ENCODE results near the gene PGK1. TPM values are rescaled to one million over a fixed set of nuclear protein-coding genes. Genes with fewer than 3 reads are reported as not detected.
"Not testable (repeated sequence)": the region's sequence is repeated elsewhere in the genome, so short reads cannot be mapped to it uniquely, and the experiment has no call there.

PGK1 gene
- total and polyA plus RNA-seq, 2 donors (not counting 1 experiment from before 2014, with no cell fraction given): 141 to 636 TPM

DNA sequence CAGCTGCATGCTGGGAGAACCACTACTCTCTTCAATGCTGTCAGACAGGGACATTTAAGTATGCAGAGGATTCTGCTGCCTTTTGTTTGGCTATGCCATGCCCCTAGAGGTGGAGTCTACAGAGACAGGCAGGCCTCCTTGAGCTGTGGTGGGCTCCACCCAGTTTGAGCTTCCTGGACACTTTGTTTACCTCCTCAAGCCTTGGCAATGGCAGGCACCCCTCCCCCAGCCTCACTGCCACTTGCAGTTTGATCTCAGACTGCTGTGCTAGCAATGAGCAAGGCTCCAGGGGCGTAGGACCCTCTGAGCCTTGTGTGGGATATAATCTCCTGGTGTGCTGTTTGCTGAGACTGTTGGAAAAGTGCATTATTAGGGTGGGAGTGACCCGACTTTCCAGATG, 53.3 kb downstream of the PGK1 start:
- not testable (repeated sequence) for H3K27me3 ChIP-seq (ENCODE audit: control insufficient read depth, insufficient read depth, low read length); H3K36me3 ChIP-seq (ENCODE audit: control insufficient read depth, insufficient read depth, low read length); H3K4me3 ChIP-seq (replicated peaks in 1 of 4; ENCODE audit: control extremely low read depth in 1 of 4, insufficient read depth in 1 of 4, low read depth in 3 of 4, low read length in 4 of 4); H4K20me1 ChIP-seq (ENCODE audit: control insufficient read depth, extremely low read depth, insufficient read depth, low read length); H3K9ac ChIP-seq (ENCODE audit: insufficient read depth, low read length); DNase-seq (ENCODE audit: low read depth in 2 of 2); H3K79me2 ChIP-seq (ENCODE audit: control insufficient read depth, insufficient read depth, low read length); H2AFZ ChIP-seq (ENCODE audit: low read length); H3K27ac ChIP-seq (ENCODE audit: insufficient read depth, low read length); H3K4me2 ChIP-seq (ENCODE audit: extremely low read depth, insufficient read depth, low read length); H3K9me3 ChIP-seq (ENCODE audit: control insufficient read depth, insufficient read depth, low read depth, low read length); H3K4me1 ChIP-seq (ENCODE audit: control insufficient read depth, extremely low read depth, insufficient read depth, low read length)

DNA sequence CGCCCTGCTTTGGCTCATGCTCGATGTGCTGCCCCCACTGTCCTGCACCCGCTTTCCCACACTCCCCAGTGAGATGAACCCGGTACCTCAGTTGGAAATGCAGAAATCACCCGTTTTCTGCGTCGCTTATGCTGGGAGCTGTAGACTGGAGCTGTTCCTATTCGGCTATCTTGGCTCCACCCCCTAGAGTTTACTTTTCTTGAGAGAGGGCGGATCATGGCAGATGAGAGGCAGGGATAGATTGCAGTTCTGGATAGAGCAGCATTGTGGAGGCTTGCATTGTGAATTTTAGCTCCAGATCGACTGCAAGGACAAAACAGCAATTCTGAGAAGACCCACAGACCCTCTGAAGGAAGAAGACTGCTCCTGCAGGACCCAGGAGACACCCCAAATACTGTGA, 53.8 kb downstream of the PGK1 start:
- H3K36me3 ChIP-seq (ENCODE audit: control insufficient read depth, insufficient read depth, low read length); H3K9ac ChIP-seq (ENCODE audit: insufficient read depth, low read length); H3K4me2 ChIP-seq (ENCODE audit: extremely low read depth, insufficient read depth, low read length); H4K20me1 ChIP-seq (ENCODE audit: control insufficient read depth, extremely low read depth, insufficient read depth, low read length); H3K27me3 ChIP-seq (ENCODE audit: control insufficient read depth, insufficient read depth, low read length); DNase-seq (ENCODE audit: low read depth in 2 of 2); H3K27ac ChIP-seq (ENCODE audit: insufficient read depth, low read length); H3K4me3 ChIP-seq (replicated peaks in 1 of 4; ENCODE audit: control extremely low read depth in 1 of 4, insufficient read depth in 1 of 4, low read depth in 3 of 4, low read length in 4 of 4); H3K9me3 ChIP-seq (ENCODE audit: control insufficient read depth, insufficient read depth, low read depth, low read length); H2AFZ ChIP-seq (ENCODE audit: low read length); H3K4me1 ChIP-seq (ENCODE audit: control insufficient read depth, extremely low read depth, insufficient read depth, low read length); H3K79me2 ChIP-seq (ENCODE audit: control insufficient read depth, insufficient read depth, low read length): not testable (repeated sequence)

DNA sequence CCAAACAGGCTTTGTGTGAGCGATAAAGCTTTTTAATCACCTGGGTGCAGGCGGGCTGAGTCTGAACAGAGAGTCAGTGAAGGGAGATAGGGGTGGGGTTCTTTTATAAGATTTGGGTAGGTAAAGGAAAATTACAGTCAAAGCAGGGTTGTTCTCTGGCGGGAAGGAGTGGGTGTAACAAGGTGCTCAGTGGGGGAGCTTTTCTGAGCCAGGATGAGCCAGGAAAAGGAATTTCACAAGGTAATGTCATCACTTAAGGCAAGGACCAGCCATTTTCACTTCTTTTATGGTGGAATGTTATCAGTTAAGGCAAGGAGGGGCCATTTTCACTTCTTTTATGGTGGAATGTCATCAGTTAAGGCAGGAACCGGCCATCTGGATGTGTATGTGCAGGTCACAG, 56.7 kb downstream of the PGK1 start:
- not testable (repeated sequence) for H3K9me3 ChIP-seq (ENCODE audit: control insufficient read depth, insufficient read depth, low read depth, low read length); H3K36me3 ChIP-seq (ENCODE audit: control insufficient read depth, insufficient read depth, low read length); H2AFZ ChIP-seq (ENCODE audit: low read length); H3K79me2 ChIP-seq (ENCODE audit: control insufficient read depth, insufficient read depth, low read length); H3K27ac ChIP-seq (ENCODE audit: insufficient read depth, low read length); H3K9ac ChIP-seq (ENCODE audit: insufficient read depth, low read length); H3K4me1 ChIP-seq (ENCODE audit: control insufficient read depth, extremely low read depth, insufficient read depth, low read length); H3K27me3 ChIP-seq (ENCODE audit: control insufficient read depth, insufficient read depth, low read length); H3K4me2 ChIP-seq (ENCODE audit: extremely low read depth, insufficient read depth, low read length); H3K4me3 ChIP-seq (replicated peaks in 1 of 4; ENCODE audit: control extremely low read depth in 1 of 4, insufficient read depth in 1 of 4, low read depth in 3 of 4, low read length in 4 of 4); H4K20me1 ChIP-seq (ENCODE audit: control insufficient read depth, extremely low read depth, insufficient read depth, low read length); DNase-seq (ENCODE audit: low read depth in 2 of 2)

GRCh38 chrX:78163175-78163574, 59.1 kb downstream of the PGK1 start:
- not testable (repeated sequence) for H3K36me3 ChIP-seq (ENCODE audit: control insufficient read depth, insufficient read depth, low read length); H3K9me3 ChIP-seq (ENCODE audit: control insufficient read depth, insufficient read depth, low read depth, low read length); H3K4me1 ChIP-seq (ENCODE audit: control insufficient read depth, extremely low read depth, insufficient read depth, low read length); H2AFZ ChIP-seq (ENCODE audit: low read length); H3K4me3 ChIP-seq (replicated peaks in 1 of 4; ENCODE audit: control extremely low read depth in 1 of 4, insufficient read depth in 1 of 4, low read depth in 3 of 4, low read length in 4 of 4); H3K9ac ChIP-seq (ENCODE audit: insufficient read depth, low read length); H3K27ac ChIP-seq (ENCODE audit: insufficient read depth, low read length); H3K4me2 ChIP-seq (ENCODE audit: extremely low read depth, insufficient read depth, low read length); H4K20me1 ChIP-seq (ENCODE audit: control insufficient read depth, extremely low read depth, insufficient read depth, low read length); H3K27me3 ChIP-seq (ENCODE audit: control insufficient read depth, insufficient read depth, low read length); H3K79me2 ChIP-seq (ENCODE audit: control insufficient read depth, insufficient read depth, low read length); DNase-seq (ENCODE audit: low read depth in 2 of 2)

DNA sequence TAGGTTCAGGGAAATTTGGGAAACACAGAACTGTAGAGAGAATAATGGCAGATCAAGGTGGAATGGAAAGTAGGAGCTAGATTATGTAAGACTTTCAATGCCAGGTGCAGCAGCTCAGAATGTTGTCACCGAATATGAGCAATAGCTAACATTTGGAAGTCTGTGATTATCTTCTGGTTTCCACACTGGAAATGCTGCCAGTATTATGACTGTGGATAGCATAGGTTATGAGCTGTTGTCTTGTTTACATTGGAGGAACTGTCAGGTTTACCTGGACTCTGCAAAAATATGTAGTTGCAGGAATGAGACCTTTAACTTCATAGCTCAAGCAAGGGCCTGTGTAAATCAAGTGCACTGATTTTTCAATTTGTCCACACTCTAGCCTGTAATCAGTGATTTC, 61.4 kb downstream of the PGK1 start:
- H3K79me2 ChIP-seq (ENCODE audit: control insufficient read depth, insufficient read depth, low read length): no peaks in the 10 kb centered on the region
- H3K4me3 ChIP-seq (replicated peaks in 1 of 4; ENCODE audit: control extremely low read depth in 1 of 4, insufficient read depth in 1 of 4, low read depth in 3 of 4, low read length in 4 of 4): no peak overlapping the region
- no peak overlapping the region for H3K4me2 ChIP-seq (ENCODE audit: extremely low read depth, insufficient read depth, low read length)
- H4K20me1 ChIP-seq (ENCODE audit: control insufficient read depth, extremely low read depth, insufficient read depth, low read length): no peaks in the 10 kb centered on the region
- no peaks in the 10 kb centered on the region for H3K36me3 ChIP-seq (ENCODE audit: control insufficient read depth, insufficient read depth, low read length)
- H3K9ac ChIP-seq (ENCODE audit: insufficient read depth, low read length): no peak overlapping the region
- TF ChIP-seq, protein P1, sequence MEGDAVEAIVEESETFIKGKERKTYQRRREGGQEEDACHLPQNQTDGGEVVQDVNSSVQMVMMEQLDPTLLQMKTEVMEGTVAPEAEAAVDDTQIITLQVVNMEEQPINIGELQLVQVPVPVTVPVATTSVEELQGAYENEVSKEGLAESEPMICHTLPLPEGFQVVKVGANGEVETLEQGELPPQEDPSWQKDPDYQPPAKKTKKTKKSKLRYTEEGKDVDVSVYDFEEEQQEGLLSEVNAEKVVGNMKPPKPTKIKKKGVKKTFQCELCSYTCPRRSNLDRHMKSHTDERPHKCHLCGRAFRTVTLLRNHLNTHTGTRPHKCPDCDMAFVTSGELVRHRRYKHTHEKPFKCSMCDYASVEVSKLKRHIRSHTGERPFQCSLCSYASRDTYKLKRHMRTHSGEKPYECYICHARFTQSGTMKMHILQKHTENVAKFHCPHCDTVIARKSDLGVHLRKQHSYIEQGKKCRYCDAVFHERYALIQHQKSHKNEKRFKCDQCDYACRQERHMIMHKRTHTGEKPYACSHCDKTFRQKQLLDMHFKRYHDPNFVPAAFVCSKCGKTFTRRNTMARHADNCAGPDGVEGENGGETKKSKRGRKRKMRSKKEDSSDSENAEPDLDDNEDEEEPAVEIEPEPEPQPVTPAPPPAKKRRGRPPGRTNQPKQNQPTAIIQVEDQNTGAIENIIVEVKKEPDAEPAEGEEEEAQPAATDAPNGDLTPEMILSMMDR (conservative IDR thresholded peaks at IDR 0.05 in 1 of 2, IDR thresholded peaks at IDR 0.05 in 1 of 2; ENCODE audit: low read depth in 1 of 2, low read length in 2 of 2): no peak
- no peak for TF ChIP-seq EZH2 (IDR thresholded peaks at IDR 0.05; ENCODE audit: low read length, missing control alignments)
- DNase-seq (ENCODE audit: low read depth in 2 of 2): no peak
- no peaks in the 10 kb centered on the region for H3K9me3 ChIP-seq (ENCODE audit: control insufficient read depth, insufficient read depth, low read depth, low read length)
- no peak overlapping the region for H3K27ac ChIP-seq (ENCODE audit: insufficient read depth, low read length)
- no peaks in the 10 kb centered on the region for H3K4me1 ChIP-seq (ENCODE audit: control insufficient read depth, extremely low read depth, insufficient read depth, low read length)
- H2AFZ ChIP-seq (ENCODE audit: low read length): no peak overlapping the region
- no peaks in the 10 kb centered on the region for H3K27me3 ChIP-seq (ENCODE audit: control insufficient read depth, insufficient read depth, low read length)

Data from fibroblast of lung (primary cell).